ENCODE measurements around the gene UBE2J1. TPM values are rescaled to one million over a fixed set of nuclear protein-coding genes. Genes with fewer than 3 reads are reported as not detected.

The UBE2J1 gene
- total RNA-seq (2021; ENCODE audit: unreplicated experiment) (23.3 TPM), Bru-seq, nascent RNA (percentile 87 among the genes with signal in this experiment), BruChase-seq, experiment 1, labeled RNA remaining after a 6-hour chase (percentile 95 among the genes with signal in this experiment), BruChase-seq, experiment 2, labeled RNA remaining after a 2-hour chase (percentile 86 among the genes with signal in this experiment)
- 13.4 and 13.9 TPM in 2 replicates for polyA plus RNA-seq (2012)
- long read RNA-seq, full-length matches to known transcripts, result 58 of 92 reads
- long read RNA-seq, partial matches to known transcripts, result 4 of 92 reads
- long read RNA-seq, other reads (novel, unspliced or antisense), result 30 of 92 reads

DNA sequence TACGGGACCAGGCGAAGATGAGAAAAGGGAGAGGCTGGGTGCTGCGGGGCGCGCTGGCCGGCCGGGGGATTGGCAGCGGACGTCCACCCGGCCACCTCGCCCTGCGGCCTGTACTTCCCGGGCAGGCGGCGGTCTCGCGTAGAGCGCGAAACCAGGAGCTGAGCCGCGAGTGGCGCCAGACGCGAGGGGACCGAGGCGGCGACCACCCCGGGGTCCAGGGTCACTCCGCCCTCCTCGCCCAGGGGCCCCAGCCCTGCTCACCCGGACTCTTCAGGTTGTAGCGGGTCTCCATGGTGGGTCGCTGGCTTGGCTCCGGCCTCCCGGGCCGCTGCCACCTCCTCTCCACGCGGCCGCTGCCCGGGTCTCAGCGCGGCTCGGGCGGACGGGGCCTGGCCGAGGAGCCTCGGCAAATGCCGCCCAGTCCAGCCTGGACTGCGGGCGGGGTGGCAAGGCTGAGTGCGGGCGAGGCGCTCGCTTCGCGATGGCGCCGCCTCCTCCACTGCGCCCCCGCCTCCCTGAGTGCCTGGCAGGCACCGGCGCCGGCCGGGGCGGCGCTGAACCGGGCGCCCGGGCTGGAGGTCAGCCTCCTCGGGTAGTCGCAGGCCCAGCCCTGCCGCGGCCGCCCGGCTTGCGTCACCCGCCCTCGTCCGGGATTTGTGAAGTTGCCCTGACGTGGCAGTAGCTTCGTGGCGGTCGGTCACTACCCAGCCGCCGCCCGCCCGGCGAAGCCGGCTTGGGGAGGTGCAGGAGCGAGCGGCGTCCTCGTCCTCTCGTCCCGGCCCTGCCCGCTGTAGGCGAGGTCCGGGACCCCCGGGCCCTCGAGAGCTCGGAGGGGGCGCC is at the start of gene UBE2J1:
TSS of gene UBE2J1 (minus strand) at position 445 of the 840 bp plus-strand sequence. CDS start at position 292, 153 bp downstream.
- peak within 1 kb of the TSS; percentile 73 for H3K4me2 ChIP-seq (ENCODE audit: low read length)
- H3K79me2 ChIP-seq (ENCODE audit: insufficient read depth, low read length), result peaks cover 46% of the 10 kb centered on the region
- peak within 1 kb of the TSS; percentile 79 for H3K27ac ChIP-seq (ENCODE audit: low read depth, low read length)
- no peaks in the 10 kb centered on the region for H3K27me3 ChIP-seq (ENCODE audit: insufficient read depth, low read length)
- no peaks in the 10 kb centered on the region for H3K9me3 ChIP-seq (ENCODE audit: control insufficient read depth in 1 of 2, insufficient read depth in 1 of 2, low read depth in 1 of 2, low read length in 2 of 2)
- peak; percentile 93 for ATAC-seq
- peak within 1 kb of the TSS; percentile 85 for H3K9ac ChIP-seq (ENCODE audit: low read length)
- no peaks in the 10 kb centered on the region for H3K9me2 ChIP-seq (ENCODE audit: insufficient read depth)
- H3K4me1 ChIP-seq (ENCODE audit: control insufficient read depth in 1 of 2, insufficient read depth in 2 of 2, low read length in 2 of 2), result peaks cover 14 to 25% of the 10 kb centered on the region in 2 experiments
- TF ChIP-seq ZNF274 (IDR thresholded peaks at IDR 0.05; ENCODE audit: low read depth, low read length) (no peak), SIN3A (IDR thresholded peaks at IDR 0.05; ENCODE audit: low read depth) (peak; percentile 42; the same call in 1 of the 2 replicates), CEBPB (IDR thresholded peaks at IDR 0.05; ENCODE audit: low read depth) (peak; percentile 46; the same call in 1 of the 2 replicates), TCF7L2 (IDR thresholded peaks at IDR 0.05; ENCODE audit: borderline replicate concordance, extremely low read depth, insufficient read depth, insufficient read length) (peak; percentile 31), EZH2phosphoT487 (IDR thresholded peaks at IDR 0.05; ENCODE audit: borderline replicate concordance) (no peak), POLR2A (IDR thresholded peaks at IDR 0.05; ENCODE audit: borderline replicate concordance, extremely low read depth, insufficient read depth, insufficient read length) (peak; percentile 64), POLR2AphosphoS5 (IDR thresholded peaks at IDR 0.05; ENCODE audit: low read depth, low read length) (peak; percentile 83), ELF1 (IDR thresholded peaks at IDR 0.05; ENCODE audit: borderline replicate concordance, low read depth) (no peak), YY1 (IDR thresholded peaks at IDR 0.05; ENCODE audit: extremely low read depth, insufficient replicate concordance, low read depth, low read length) (peak; percentile 61), CBX3 (IDR thresholded peaks at IDR 0.05; ENCODE audit: low read depth) (no peak), ZFX (IDR thresholded peaks at IDR 0.05) (peak; percentile 100)
- H3K36me3 ChIP-seq (ENCODE audit: control insufficient read depth in 1 of 2, insufficient read depth in 2 of 2, low read length in 2 of 2), result no peaks in the 10 kb centered on the region
- no peaks in the 10 kb centered on the region for H4K20me1 ChIP-seq (ENCODE audit: insufficient read depth)
- no TSS peak for BruUV-seq (replicated peaks)
- peak; percentile 57 for DNase-seq (ENCODE audit: low read depth, low spot score)
- ChIA-PET RAD21 (ENCODE audit: low non-redundant PET in 1 of 2, low total read pairs in 2 of 2, uncharacterized antibody in 2 of 2, unreplicated experiment in 2 of 2) (interaction anchor here in 1 of 2 experiments (0.7 to 0.8 kb wide), 2 partner anchors 54 to 401 kb away, joined by 3 to 4 read pairs; no protein-coding TSS in a partner anchor), POLR2A (interaction anchor here (0.8 to 1.0 kb wide), 3 partner anchors 10 to 54 kb away, joined by 3 to 4 read pairs (median 3); no protein-coding TSS in a partner anchor), CTCF (interaction anchor here (1.5 to 2.3 kb wide), 2 partner anchors 19 to 20 kb away, joined by 8 to 9 read pairs; no protein-coding TSS in a partner anchor)
- peak within 1 kb of the TSS; percentile 29 for H2AFZ ChIP-seq (ENCODE audit: low read depth, low read length, poor library complexity, severe bottlenecking)
- peak within 1 kb of the TSS; percentile 64 to 71 for H3K4me3 ChIP-seq (replicated peaks in 1 of 2; ENCODE audit: low read depth in 1 of 2, low read length in 2 of 2)
- intact Hi-C loops (cut with micrococcal nuclease), result loop anchor here (5.0 kb wide), 1 partner anchor 55 kb away; no protein-coding TSS in a partner anchor
